Lung (tissue), 16 donors: ENCODE data around the gene LCE1E. TPM values are rescaled to one million over a fixed set of nuclear protein-coding genes. Genes with fewer than 3 reads are reported as not detected.

Experiments used
- ATAC-seq: fragments of 200-7000 bp; cut with Tn5 transposase; one replicate; pipeline ENCODE4 v1.9.1; 2020; ENCODE audit warnings: moderate number of reproducible peaks; ENCODE audit not compliant: insufficient read depth, low FRiP score
- DNase-seq, 3 donors: peaks; one replicate each; pipeline ENCODE4 v3.0.0-alpha.2; 2013 to 2017
- H3K27ac ChIP-seq, 2 donors: one replicate each; pipeline ENCODE4 v1.5.1; 2013; ENCODE audit warnings: mild to moderate bottlenecking in 2 of 2, moderate library complexity in 2 of 2, control low read depth in 1 of 2, inconsistent platforms in 1 of 2, low read depth in 1 of 2, low read length in 1 of 2
- H3K27me3 ChIP-seq, 3 donors: one replicate each; pipeline ENCODE4 v1.5.1; 2013; ENCODE audit warnings: low read length in 2 of 3; ENCODE audit not compliant: control insufficient read depth in 3 of 3, insufficient read depth in 3 of 3
- H3K36me3 ChIP-seq, 4 donors: one replicate each; pipeline ENCODE4 v1.5.1; 2013; ENCODE audit warnings: low read length in 4 of 4, mild to moderate bottlenecking in 1 of 4, moderate library complexity in 1 of 4; ENCODE audit not compliant: control insufficient read depth in 4 of 4, insufficient read depth in 4 of 4
- H3K4me1 ChIP-seq, 5 donors: one replicate each; pipeline ENCODE4 v1.5.1; 2013; ENCODE audit warnings: low read length in 5 of 5, mild to moderate bottlenecking in 2 of 5, moderate library complexity in 1 of 5; ENCODE audit not compliant: control insufficient read depth in 5 of 5, insufficient read depth in 5 of 5
- H3K4me3 ChIP-seq: one replicate; pipeline ENCODE4 v1.5.1; 2013; ENCODE audit warnings: mild to moderate bottlenecking, control low read depth, moderate library complexity
- H3K9ac ChIP-seq, 2 donors: one replicate each; pipeline ENCODE4 v1.5.1; 2013; ENCODE audit warnings: low read length in 2 of 2, control low read depth in 1 of 2; ENCODE audit not compliant: insufficient read depth in 1 of 2
- H3K9me3 ChIP-seq, 4 donors: one replicate each; pipeline ENCODE4 v1.5.1; 2013; ENCODE audit warnings: low read length in 3 of 4, mild to moderate bottlenecking in 1 of 4, moderate library complexity in 1 of 4; ENCODE audit not compliant: control insufficient read depth in 4 of 4, insufficient read depth in 3 of 4
- WGBS, 2 donors: extraction: QIAGEN DNeasy Blood & Tissue Kit; methylation state at CpG; one replicate each; pipeline ENCODE4 v1.1.7; 2013; 5-methylcytosine and 5-hydroxymethylcytosine counted together
- long read RNA-seq, 5 donors: transcript quantifications; one replicate each; lab custom pipeline, GENCODE V29; 2026
- polyA plus RNA-seq, 2 donors: library from polyadenylated mRNA; stranded (reverse); fragments of 200-250 nt; gene quantifications; one replicate each; pipeline ENCODE4 v1.2.1, GENCODE V29; 2013
- total RNA-seq, 2 donors: library from RNA; depleted of rRNA in 1 of 2; stranded (reverse); fragments of >200 nt in 1 of 2; gene quantifications; one replicate each; pipeline ENCODE4 v1.2.1, GENCODE V29; 2014 to 2021
- TF ChIP-seq, protein P1 (sequence below): IDR thresholded peaks from 2 replicates; pipeline ENCODE4 v1.5.1; 2012; ENCODE audit warnings: mild to moderate bottlenecking; ENCODE audit errors: control extremely low read depth, extremely low read depth
- donor health status: control.
- donor health status: control.
- donor health status: Bipolar disorder and iron deficiency.
- donor health status: healthy.
- donor health status: DM: yes; HTN: yes; CAD: no.

The LCE1E gene
- not detected for total RNA-seq
- polyA plus RNA-seq = not detected
- long read RNA-seq, donor 1 = 0 reads
- long read RNA-seq, donor 2 = 0 reads
- long read RNA-seq, donor 3 = 0 reads
- long read RNA-seq, donor 4 = 0 reads
- long read RNA-seq, donor 5 = 0 reads

DNA sequence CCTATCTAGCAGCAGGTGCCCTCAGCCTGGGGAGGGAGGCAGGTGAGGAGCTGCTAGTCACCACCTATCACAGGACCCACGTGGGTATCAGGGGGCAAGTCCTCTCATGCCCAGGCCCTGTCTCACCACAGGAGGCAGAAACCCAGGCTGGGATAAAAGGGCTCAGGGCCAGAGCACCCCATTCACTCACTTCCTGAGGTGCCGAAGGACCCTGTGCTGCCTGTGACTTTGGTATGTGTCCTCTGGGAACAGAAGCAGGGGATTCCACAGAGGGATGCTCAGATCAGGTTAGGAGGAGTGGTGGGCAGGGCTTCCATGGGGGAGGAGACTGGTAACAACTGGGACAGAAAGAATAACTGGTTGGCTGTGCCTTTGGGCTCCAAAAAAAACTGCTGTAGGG lies at the start of gene LCE1E:
Gene LCE1E, plus strand, starts transcription at position 181 of the 400 bp plus-strand sequence. CDS start 1,043 bp downstream, outside the sequence.
- TF ChIP-seq, protein P1, sequence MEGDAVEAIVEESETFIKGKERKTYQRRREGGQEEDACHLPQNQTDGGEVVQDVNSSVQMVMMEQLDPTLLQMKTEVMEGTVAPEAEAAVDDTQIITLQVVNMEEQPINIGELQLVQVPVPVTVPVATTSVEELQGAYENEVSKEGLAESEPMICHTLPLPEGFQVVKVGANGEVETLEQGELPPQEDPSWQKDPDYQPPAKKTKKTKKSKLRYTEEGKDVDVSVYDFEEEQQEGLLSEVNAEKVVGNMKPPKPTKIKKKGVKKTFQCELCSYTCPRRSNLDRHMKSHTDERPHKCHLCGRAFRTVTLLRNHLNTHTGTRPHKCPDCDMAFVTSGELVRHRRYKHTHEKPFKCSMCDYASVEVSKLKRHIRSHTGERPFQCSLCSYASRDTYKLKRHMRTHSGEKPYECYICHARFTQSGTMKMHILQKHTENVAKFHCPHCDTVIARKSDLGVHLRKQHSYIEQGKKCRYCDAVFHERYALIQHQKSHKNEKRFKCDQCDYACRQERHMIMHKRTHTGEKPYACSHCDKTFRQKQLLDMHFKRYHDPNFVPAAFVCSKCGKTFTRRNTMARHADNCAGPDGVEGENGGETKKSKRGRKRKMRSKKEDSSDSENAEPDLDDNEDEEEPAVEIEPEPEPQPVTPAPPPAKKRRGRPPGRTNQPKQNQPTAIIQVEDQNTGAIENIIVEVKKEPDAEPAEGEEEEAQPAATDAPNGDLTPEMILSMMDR = no peak
- Histone ChIP-seq H3K27me3 (peaks cover 0 to 3% (median 2%) of the 10 kb centered on the region in 3 donors), H3K4me1 (peaks cover 0 to 2% (median 0%) of the 10 kb centered on the region in 5 donors), H3K27ac (no peak within 1 kb of the TSS), H3K9ac (no peak within 1 kb of the TSS), H3K9me3 (no peaks in the 10 kb centered on the region), H3K4me3 (no peak within 1 kb of the TSS), H3K36me3 (no peaks in the 10 kb centered on the region)
- 28 to 37% methylated on average over 2 of the region's 2 CpGs for WGBS, 2 donors
- no peak for DNase-seq
- ATAC-seq = no peak

GRCh38 chr1:152737997-152738396 lies 48.1 kb upstream of the LCE1E start:
- no peak overlapping the region for H3K4me3 ChIP-seq
- TF ChIP-seq, protein P1 = no peak

DNA sequence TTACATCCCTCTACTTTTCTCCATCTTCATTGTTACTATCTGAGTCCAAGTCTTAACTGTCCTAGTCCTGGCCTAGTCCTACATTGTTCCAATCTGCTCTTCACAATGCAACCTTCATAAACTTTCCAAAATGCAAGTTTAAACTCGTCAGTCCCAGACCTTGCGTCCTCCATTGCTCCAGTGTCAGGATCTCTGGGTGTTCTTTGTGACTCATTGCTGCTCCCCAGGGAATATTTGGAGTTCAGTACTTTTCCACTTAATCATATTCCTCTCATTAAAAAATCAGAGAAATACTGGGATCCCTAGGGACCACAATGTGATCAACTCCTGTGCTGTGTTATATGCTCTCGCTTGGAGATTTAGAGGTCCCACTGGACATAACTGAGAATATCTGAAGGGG lies 46.2 kb upstream of the LCE1E start:
- TF ChIP-seq, protein P1 = no peak
- H3K27me3 ChIP-seq = no peaks in the 10 kb centered on the region
- WGBS, 2 donors = 84 to 92% methylated on average over 3 of the region's 3 CpGs
- H3K4me1 ChIP-seq = no peaks in the 10 kb centered on the region
- H3K36me3 ChIP-seq = no peaks in the 10 kb centered on the region
- DNase-seq = no peak
- no peak for ATAC-seq
- H3K27ac ChIP-seq = no peak overlapping the region
- no peak overlapping the region for H3K4me3 ChIP-seq
- no peak overlapping the region for H3K9ac ChIP-seq
- peaks cover 0 to 2% (median 0%) of the 10 kb centered on the region in 4 donors for H3K9me3 ChIP-seq

More at GRCh38 chr1:152737997-152738396, 48.1 kb upstream of the LCE1E start:
- H3K27me3 ChIP-seq = no peaks in the 10 kb centered on the region
- 80 to 81% methylated on average over 5 of the region's 5 CpGs for WGBS, 2 donors
- H3K27ac ChIP-seq = no peak overlapping the region
- H3K9ac ChIP-seq = no peak overlapping the region
- ATAC-seq (no peak), DNase-seq (no peak)
- no peaks in the 10 kb centered on the region for H3K4me1 ChIP-seq
- no peaks in the 10 kb centered on the region for H3K36me3 ChIP-seq
- H3K9me3 ChIP-seq = peaks cover 0 to 2% (median 0%) of the 10 kb centered on the region in 4 donors

- H3K4me1 ChIP-seq = no peaks in the 10 kb centered on the region
- TF ChIP-seq, protein P1 = no peak
- no peaks in the 10 kb centered on the region for H3K27me3 ChIP-seq
- DNase-seq (no peak), ATAC-seq (no peak)
- H3K9me3 ChIP-seq = no peaks in the 10 kb centered on the region
- no peak overlapping the region for H3K27ac ChIP-seq
- H3K36me3 ChIP-seq = no peaks in the 10 kb centered on the region
- no peak overlapping the region for H3K9ac ChIP-seq
- no peak overlapping the region for H3K4me3 ChIP-seq
Measured at GRCh38 chr1:152741656-152742055, 44.4 kb upstream of the LCE1E start.
